Stimulated activated CD8-positive, alpha-beta memory T cell treated with anti-CD3 and anti-CD28 coated beads, Interleukin-7, amount 100 ng/mL, for 4 hours (primary cell): Measurements from ENCODE around the gene VHLL.

ENCODE experiments used
- DNase-seq, 2 donors: peaks; one replicate each; pipeline ENCODE4 v3.0.0-alpha.2; 2020; ENCODE audit warnings: low read depth in 2 of 2

The VHLL gene

GRCh38 chr1:156257711-156258110 is 41.4 kb downstream of the VHLL start:
- DNase-seq, result no peak

GRCh38 chr1:156253634-156254033 is 45.5 kb downstream of the VHLL start:
- no peak for DNase-seq

DNA sequence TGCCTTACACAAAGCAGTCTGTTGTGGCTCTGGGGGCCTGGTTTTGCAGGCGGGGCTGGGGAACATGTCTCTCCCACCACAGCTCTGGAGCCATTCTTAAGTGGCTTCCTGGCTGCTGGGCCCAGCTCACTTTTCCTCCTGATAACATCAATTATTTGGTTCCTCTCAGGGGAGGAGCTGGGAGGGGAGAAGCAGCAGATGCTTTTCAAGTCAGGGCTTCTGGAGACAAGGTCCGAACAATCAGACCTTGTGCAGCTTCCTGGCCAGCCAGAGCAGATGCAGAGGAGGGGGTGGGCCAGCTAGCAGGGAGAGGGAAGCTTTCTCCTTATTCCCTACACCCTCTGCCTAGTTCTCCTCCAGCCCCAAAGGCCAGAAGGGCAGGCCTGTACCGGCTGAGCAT is 47.6 kb downstream of the VHLL start:
- no peak for DNase-seq

DNA sequence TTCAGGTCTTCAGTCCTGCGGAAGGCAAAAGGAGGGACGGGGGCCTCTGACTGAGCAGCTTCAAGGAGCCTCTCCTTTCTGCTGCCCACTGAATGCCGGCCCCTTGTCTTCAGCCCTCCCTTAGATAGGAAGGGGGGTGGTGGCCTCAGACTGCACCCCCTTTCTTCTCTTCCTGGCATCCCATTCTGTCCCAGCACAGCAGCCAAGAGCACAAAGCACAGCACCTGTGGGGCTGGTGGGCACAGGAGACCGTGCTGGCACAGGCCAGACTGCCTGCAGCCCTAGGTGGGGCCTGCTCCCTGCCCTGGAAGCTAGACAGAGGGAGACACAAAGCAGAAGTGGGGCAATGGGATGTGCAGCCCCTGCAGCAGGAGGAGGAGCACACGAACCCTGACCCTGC is 49.5 kb downstream of the VHLL start:
- no peak for DNase-seq
